ENCODE results near the gene NUDT21.
"Not testable (repeated sequence)": the region's sequence is repeated elsewhere in the genome, so short reads cannot be mapped to it uniquely, and the experiment has no call there.

Gene NUDT21

GRCh38 chr16:56401482-56401881, 49.6 kb downstream of the NUDT21 start:
- TF ChIP-seq CTCF (IDR thresholded peaks at IDR 0.05): no peak
- Histone ChIP-seq H3K4me2 (ENCODE audit: low read length) (no peak overlapping the region), H3K27ac (no peak overlapping the region), H3K36me3 (ENCODE audit: control insufficient read depth, insufficient read depth, low read length) (no peaks in the 10 kb centered on the region), H3K79me2 (peaks cover 6% of the 10 kb centered on the region), H3K4me3 (ENCODE audit: low read depth, low read length) (no peak overlapping the region), H3K27me3 (ENCODE audit: control insufficient read depth, insufficient read depth, low read length) (no peaks in the 10 kb centered on the region), H3K9ac (no peak overlapping the region), H3K4me1 (no peaks in the 10 kb centered on the region), H2AFZ (no peak overlapping the region), H3K9me3 (ENCODE audit: control insufficient read depth, low read length) (no peaks in the 10 kb centered on the region)

- TF ChIP-seq CTCF (IDR thresholded peaks at IDR 0.05): no peak
- H3K4me2 ChIP-seq (ENCODE audit: low read length): no peak overlapping the region
- no peak overlapping the region for H2AFZ ChIP-seq
- H3K4me3 ChIP-seq (ENCODE audit: low read depth, low read length): no peak overlapping the region
- H3K27ac ChIP-seq: no peak overlapping the region
- no peaks in the 10 kb centered on the region for H3K4me1 ChIP-seq
- H3K9ac ChIP-seq: no peak overlapping the region
- H3K9me3 ChIP-seq (ENCODE audit: control insufficient read depth, low read length): no peaks in the 10 kb centered on the region
- H3K27me3 ChIP-seq (ENCODE audit: control insufficient read depth, insufficient read depth, low read length): no peaks in the 10 kb centered on the region
- H3K36me3 ChIP-seq (ENCODE audit: control insufficient read depth, insufficient read depth, low read length): no peaks in the 10 kb centered on the region
- peaks cover 10% of the 10 kb centered on the region for H3K79me2 ChIP-seq
Observed at GRCh38 chr16:56400458-56400857, 50.7 kb downstream of the NUDT21 start.

- peaks cover 13% of the 10 kb centered on the region for H3K79me2 ChIP-seq
- no peak overlapping the region for H2AFZ ChIP-seq
- H3K9me3 ChIP-seq (ENCODE audit: control insufficient read depth, low read length): no peaks in the 10 kb centered on the region
- H3K36me3 ChIP-seq (ENCODE audit: control insufficient read depth, insufficient read depth, low read length): no peaks in the 10 kb centered on the region
- no peak overlapping the region for H3K4me2 ChIP-seq (ENCODE audit: low read length)
- H3K9ac ChIP-seq: no peak overlapping the region
- no peak overlapping the region for H3K27ac ChIP-seq
- no peak overlapping the region for H3K4me3 ChIP-seq (ENCODE audit: low read depth, low read length)
- H3K4me1 ChIP-seq: no peaks in the 10 kb centered on the region
- H3K27me3 ChIP-seq (ENCODE audit: control insufficient read depth, insufficient read depth, low read length): no peaks in the 10 kb centered on the region
- TF ChIP-seq CTCF (IDR thresholded peaks at IDR 0.05): no peak
Observed at GRCh38 chr16:56399486-56399885, 51.6 kb downstream of the NUDT21 start.

GRCh38 chr16:56399047-56399446, 52.1 kb downstream of the NUDT21 start:
- no peak for TF ChIP-seq CTCF (IDR thresholded peaks at IDR 0.05)
- H3K36me3 ChIP-seq (ENCODE audit: control insufficient read depth, insufficient read depth, low read length): no peaks in the 10 kb centered on the region
- no peak overlapping the region for H3K4me2 ChIP-seq (ENCODE audit: low read length)
- H3K9ac ChIP-seq: no peak overlapping the region
- H3K27me3 ChIP-seq (ENCODE audit: control insufficient read depth, insufficient read depth, low read length): no peaks in the 10 kb centered on the region
- H3K9me3 ChIP-seq (ENCODE audit: control insufficient read depth, low read length): no peaks in the 10 kb centered on the region
- peaks cover 13% of the 10 kb centered on the region for H3K79me2 ChIP-seq
- H3K4me3 ChIP-seq (ENCODE audit: low read depth, low read length): no peak overlapping the region
- H3K27ac ChIP-seq: no peak overlapping the region
- H2AFZ ChIP-seq: no peak overlapping the region
- no peaks in the 10 kb centered on the region for H3K4me1 ChIP-seq

GRCh38 chr16:56396724-56397123, 54.4 kb downstream of the NUDT21 start:
- not testable (repeated sequence) for H3K4me3 ChIP-seq (ENCODE audit: low read depth, low read length); H3K36me3 ChIP-seq (ENCODE audit: control insufficient read depth, insufficient read depth, low read length); H2AFZ ChIP-seq; H3K27ac ChIP-seq; H3K9ac ChIP-seq; H3K27me3 ChIP-seq (ENCODE audit: control insufficient read depth, insufficient read depth, low read length); H3K4me2 ChIP-seq (ENCODE audit: low read length); H3K4me1 ChIP-seq; H3K9me3 ChIP-seq (ENCODE audit: control insufficient read depth, low read length)
- H3K79me2 ChIP-seq: peaks cover 20% of the 10 kb centered on the region
